Neural progenitor cell (in vitro differentiated cells): Measurements from ENCODE around the gene TLR3.

Experiments
- EZH2 ChIP-seq: fragments of 200-600 bp; sonication (generic); IDR thresholded peaks from 2 replicates; pipeline ENCODE4 v1.6.1; 2017; ENCODE audit warnings: antibody characterized with exemption, mild to moderate bottlenecking, moderate library complexity
- EZH2phosphoT487 ChIP-seq: fragments of 200-600 bp; sonication (generic); IDR thresholded peaks from 2 replicates; pipeline ENCODE4 v1.6.1; 2017; ENCODE audit warnings: antibody characterized with exemption
- TF ChIP-seq, protein P1 (sequence below): fragments of 200-600 bp; sonication (generic); IDR thresholded peaks from 2 replicates; pipeline ENCODE4 v1.5.1; 2017; ENCODE audit warnings: antibody characterized with exemption, mild to moderate bottlenecking

GRCh38 chr4:186025408-186025690 lies 43.6 kb upstream of the TLR3 start:
- TF ChIP-seq EZH2 (no peak), EZH2phosphoT487 (no peak)
- TF ChIP-seq, protein P1, sequence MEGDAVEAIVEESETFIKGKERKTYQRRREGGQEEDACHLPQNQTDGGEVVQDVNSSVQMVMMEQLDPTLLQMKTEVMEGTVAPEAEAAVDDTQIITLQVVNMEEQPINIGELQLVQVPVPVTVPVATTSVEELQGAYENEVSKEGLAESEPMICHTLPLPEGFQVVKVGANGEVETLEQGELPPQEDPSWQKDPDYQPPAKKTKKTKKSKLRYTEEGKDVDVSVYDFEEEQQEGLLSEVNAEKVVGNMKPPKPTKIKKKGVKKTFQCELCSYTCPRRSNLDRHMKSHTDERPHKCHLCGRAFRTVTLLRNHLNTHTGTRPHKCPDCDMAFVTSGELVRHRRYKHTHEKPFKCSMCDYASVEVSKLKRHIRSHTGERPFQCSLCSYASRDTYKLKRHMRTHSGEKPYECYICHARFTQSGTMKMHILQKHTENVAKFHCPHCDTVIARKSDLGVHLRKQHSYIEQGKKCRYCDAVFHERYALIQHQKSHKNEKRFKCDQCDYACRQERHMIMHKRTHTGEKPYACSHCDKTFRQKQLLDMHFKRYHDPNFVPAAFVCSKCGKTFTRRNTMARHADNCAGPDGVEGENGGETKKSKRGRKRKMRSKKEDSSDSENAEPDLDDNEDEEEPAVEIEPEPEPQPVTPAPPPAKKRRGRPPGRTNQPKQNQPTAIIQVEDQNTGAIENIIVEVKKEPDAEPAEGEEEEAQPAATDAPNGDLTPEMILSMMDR: no peak
